MM.1S (cell line): Measurements from ENCODE around the gene NPLOC4.

Source experiments
- EZH2 ChIP-seq: fragments of 300-600 bp; sonication (generic); optimal IDR thresholded peaks from 2 replicates; pipeline ENCODE3; 2017; ENCODE audit warnings: low read depth, mild to moderate bottlenecking, antibody characterized with exemption, low read length, mixed read lengths
- TF ChIP-seq, protein P1 (sequence below): fragments of 300-600 bp; sonication (generic); IDR thresholded peaks from 2 replicates; pipeline ENCODE4 v1.5.1; 2016; ENCODE audit warnings: antibody characterized with exemption, low read length, mixed read lengths

DNA sequence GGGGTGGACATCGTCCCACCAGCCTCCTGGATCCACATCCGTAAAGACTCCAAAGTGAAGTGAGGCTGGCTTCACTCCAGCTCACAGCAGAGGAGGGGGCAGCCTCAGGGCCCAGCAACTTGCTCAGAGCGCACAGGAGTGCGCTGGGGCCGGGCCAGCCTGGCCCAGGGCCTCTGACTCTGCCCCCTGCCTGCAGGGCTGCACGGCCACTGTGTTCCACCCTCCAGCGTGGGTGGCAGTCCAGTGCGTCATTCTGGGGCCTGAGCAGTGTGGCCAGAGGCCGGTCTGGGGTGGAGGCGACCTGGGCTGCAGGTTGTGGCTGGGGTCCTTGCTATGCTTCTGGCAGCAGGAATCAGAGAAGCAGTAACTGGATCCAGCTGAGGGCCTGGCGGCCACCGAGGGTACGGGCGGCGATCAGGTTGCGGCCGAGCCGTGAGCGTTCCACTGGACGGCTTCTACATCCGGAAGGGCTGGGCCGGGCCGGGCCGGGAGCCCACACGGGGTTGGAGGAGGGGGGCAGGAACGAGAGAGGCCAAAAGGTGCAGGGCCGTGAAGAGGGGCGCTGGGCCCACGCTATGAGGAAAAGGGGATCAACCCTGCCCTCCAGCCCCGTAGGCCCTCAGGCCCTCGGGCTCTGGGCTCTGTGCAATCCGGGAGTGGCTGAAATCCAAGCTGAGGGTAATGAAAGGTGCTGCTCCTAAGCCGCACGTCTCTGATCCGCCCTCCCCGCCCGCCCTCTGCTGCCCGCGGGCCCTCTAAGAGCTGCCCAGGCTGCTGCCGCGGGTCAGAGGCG is 109.1 kb downstream of the NPLOC4 start, which contains the start of gene FSCN2:
- TF ChIP-seq, protein P1, sequence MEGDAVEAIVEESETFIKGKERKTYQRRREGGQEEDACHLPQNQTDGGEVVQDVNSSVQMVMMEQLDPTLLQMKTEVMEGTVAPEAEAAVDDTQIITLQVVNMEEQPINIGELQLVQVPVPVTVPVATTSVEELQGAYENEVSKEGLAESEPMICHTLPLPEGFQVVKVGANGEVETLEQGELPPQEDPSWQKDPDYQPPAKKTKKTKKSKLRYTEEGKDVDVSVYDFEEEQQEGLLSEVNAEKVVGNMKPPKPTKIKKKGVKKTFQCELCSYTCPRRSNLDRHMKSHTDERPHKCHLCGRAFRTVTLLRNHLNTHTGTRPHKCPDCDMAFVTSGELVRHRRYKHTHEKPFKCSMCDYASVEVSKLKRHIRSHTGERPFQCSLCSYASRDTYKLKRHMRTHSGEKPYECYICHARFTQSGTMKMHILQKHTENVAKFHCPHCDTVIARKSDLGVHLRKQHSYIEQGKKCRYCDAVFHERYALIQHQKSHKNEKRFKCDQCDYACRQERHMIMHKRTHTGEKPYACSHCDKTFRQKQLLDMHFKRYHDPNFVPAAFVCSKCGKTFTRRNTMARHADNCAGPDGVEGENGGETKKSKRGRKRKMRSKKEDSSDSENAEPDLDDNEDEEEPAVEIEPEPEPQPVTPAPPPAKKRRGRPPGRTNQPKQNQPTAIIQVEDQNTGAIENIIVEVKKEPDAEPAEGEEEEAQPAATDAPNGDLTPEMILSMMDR: no peak
- no peak for TF ChIP-seq EZH2
